T-cell (primary cell): Measurements from ENCODE around the gene CKAP5. TPM values are rescaled to one million over a fixed set of nuclear protein-coding genes. Genes with fewer than 3 reads are reported as not detected.

Experiments used
- ATAC-seq, 4 experiments: fragments of 200-7000 bp in 3 of 4; fragments of 150-1000 bp in 1 of 4; cut with Tn5 transposase; replicated peaks in 1 of 4; 1 replicate in 3 of 4; 2 replicates in 1 of 4; pipeline ENCODE4 v1.10.0; 2021; ENCODE audit warnings: moderate library complexity in 3 of 4, mild to moderate bottlenecking in 2 of 4, moderate number of reproducible peaks in 1 of 4
- CTCF ChIA-PET, 2 donors: fragments of 300-600 bp; sonication (Branson Sonifier 250); formaldehyde crosslinking; loops; one replicate each; lab custom pipeline; 2022; ENCODE audit warnings: antibody characterized with exemption in 2 of 2; lab: Charles Lee
- POLR2A ChIA-PET, 2 donors: fragments of 300-600 bp; sonication (Branson Sonifier 250); formaldehyde crosslinking; loops; one replicate each; lab custom pipeline; 2022; ENCODE audit warnings: antibody characterized with exemption in 2 of 2; lab: Charles Lee
- DNase-seq, 35 experiments: peaks; one replicate each; pipeline versions ENCODE4 v3.0.0 to v3.0.0-alpha.2; 2013 to 2023
- H3K27ac ChIP-seq: one replicate; pipeline ENCODE4 v1.5.1; 2013; ENCODE audit warnings: low read length
- H3K27me3 ChIP-seq, 2 experiments: replicated peaks in 1 of 2; 1 replicate in 1 of 2; 2 replicates in 1 of 2; pipeline versions ENCODE4 v1.6.1 to v1.7.0; 2013; ENCODE audit warnings: low read length in 1 of 2, mixed read lengths in 1 of 2; ENCODE audit not compliant: control insufficient read depth in 2 of 2, insufficient read depth in 2 of 2; ENCODE audit errors: extremely low read depth in 1 of 2
- H3K36me3 ChIP-seq, 2 donors: 1 replicate in 1 of 2; 2 replicates in 1 of 2; pipeline versions ENCODE4 v1.6.1 to v1.7.0; 2013; ENCODE audit warnings: low read length in 1 of 2; ENCODE audit not compliant: control insufficient read depth in 2 of 2, insufficient read depth in 1 of 2; ENCODE audit errors: extremely low read depth in 1 of 2
- H3K4me1 ChIP-seq, 2 experiments: 1 replicate in 1 of 2; 2 replicates in 1 of 2; pipeline versions ENCODE4 v1.6.1 to v1.7.0; 2013; ENCODE audit warnings: low read length in 2 of 2, mixed read lengths in 1 of 2; ENCODE audit not compliant: insufficient read depth in 2 of 2, control insufficient read depth in 1 of 2; ENCODE audit errors: extremely low read depth in 1 of 2
- H3K4me3 ChIP-seq, 2 donors: 1 replicate in 1 of 2; 2 replicates in 1 of 2; pipeline versions ENCODE4 v1.5.1 to v1.7.0; 2013; ENCODE audit warnings: mild to moderate bottlenecking in 2 of 2, low read length in 1 of 2, moderate library complexity in 1 of 2; ENCODE audit not compliant: control insufficient read depth in 1 of 2; ENCODE audit errors: extremely low read depth in 1 of 2
- H3K9me3 ChIP-seq: 2 replicates; pipeline ENCODE4 v1.7.0; 2013
- H3K27ac Mint-ChIP-seq, 2 donors: one replicate each; pipeline ENCODE4 v1.8.0; 2020 to 2021; ENCODE audit warnings: mild to moderate bottlenecking in 2 of 2, mixed read lengths in 2 of 2
- H3K27me3 Mint-ChIP-seq, 2 donors: one replicate each; pipeline ENCODE4 v1.8.0; 2021 to 2022; ENCODE audit warnings: mixed read lengths in 2 of 2
- H3K36me3 Mint-ChIP-seq: one replicate; pipeline ENCODE4 v1.8.0; 2021; ENCODE audit warnings: mixed read lengths
- H3K4me1 Mint-ChIP-seq, 3 donors: one replicate each; pipeline ENCODE4 v1.8.0; 2020 to 2022; ENCODE audit warnings: mixed read lengths in 3 of 3, mild to moderate bottlenecking in 1 of 3
- H3K4me3 Mint-ChIP-seq, 3 donors: one replicate each; pipeline ENCODE4 v1.8.0; 2020 to 2022; ENCODE audit warnings: mild to moderate bottlenecking in 3 of 3, mixed read lengths in 3 of 3, moderate library complexity in 3 of 3
- H3K9me3 Mint-ChIP-seq, 3 donors: one replicate each; pipeline ENCODE4 v1.8.0; 2020 to 2022; ENCODE audit warnings: mixed read lengths in 3 of 3
- WGBS: methylation state at CpG from one replicate; pipeline ENCODE4 v1.1.5; 2013; ENCODE audit warnings: missing lambda C conversion rate; ENCODE audit not compliant: insufficient coverage; 5-methylcytosine and 5-hydroxymethylcytosine counted together
- total RNA-seq, 35 experiments: library from RNA in 6 of 35; stranded (reverse) in 6 of 35; fragments of 120-200 nt in 1 of 35; gene quantifications; one replicate each; pipeline versions ENCODE4 v1.2.1 to v1.2.4 and lab custom pipeline; 2013 to 2026

The CKAP5 gene
- total RNA-seq, 5 donors from 2014 or later (not counting 1 experiment from before 2014, with no cell fraction given), result 34.8 to 44.6 (median 38.0) TPM

- no peaks in the 10 kb centered on the region for H3K9me3 ChIP-seq
- H3K27ac ChIP-seq, result no peak overlapping the region
- Mint-ChIP-seq H3K27ac (no peak overlapping the region), H3K4me3 (no peak overlapping the region), H3K27me3 (peaks cover 4% of the 10 kb centered on the region in 2 donors), H3K9me3 (no peaks in the 10 kb centered on the region), H3K36me3 (no peaks in the 10 kb centered on the region), H3K4me1 (no peaks in the 10 kb centered on the region)
- no peak for ATAC-seq
- H3K27me3 ChIP-seq, result peaks cover 0 to 23% of the 10 kb centered on the region in 2 experiments
- no peak for DNase-seq
- no peak overlapping the region for H3K4me3 ChIP-seq
- ChIA-PET CTCF (interaction anchor here in 1 of 2 donors (1.3 kb wide), 1 partner anchor 9 kb away, joined by 4 read pairs; no protein-coding TSS in a partner anchor), POLR2A (no interaction called here)
- no peaks in the 10 kb centered on the region for H3K36me3 ChIP-seq
- WGBS, result no CpG with 5 or more reads among the region's 1 CpG
- no peaks in the 10 kb centered on the region for H3K4me1 ChIP-seq
These were observed 31.5 kb upstream of the CKAP5 start for GRCh38 chr11:46877580-46877979.

- ChIA-PET POLR2A (no interaction called here), CTCF (interaction anchor here in 1 of 2 donors (0.7 kb wide), 1 partner anchor 89 kb away, joined by 3 read pairs; no protein-coding TSS in a partner anchor)
- DNase-seq (no peak), ATAC-seq (no peak)
- Mint-ChIP-seq H3K36me3 (no peaks in the 10 kb centered on the region), H3K27me3 (peaks cover 4 to 5% of the 10 kb centered on the region in 2 donors), H3K4me1 (no peaks in the 10 kb centered on the region), H3K27ac (no peak overlapping the region), H3K9me3 (no peaks in the 10 kb centered on the region), H3K4me3 (no peak overlapping the region)
- no peaks in the 10 kb centered on the region for H3K4me1 ChIP-seq
- no peaks in the 10 kb centered on the region for H3K36me3 ChIP-seq
- H3K27ac ChIP-seq, result no peak overlapping the region
- H3K27me3 ChIP-seq, result peaks cover 0 to 27% of the 10 kb centered on the region in 2 experiments
- H3K9me3 ChIP-seq, result no peaks in the 10 kb centered on the region
- WGBS, result 91% methylated on average over 10 of the region's 11 CpGs
- H3K4me3 ChIP-seq, result no peak overlapping the region
These were observed 30.4 kb upstream of the CKAP5 start for GRCh38 chr11:46876471-46876870.

GRCh38 chr11:46874586-46874985, 28.5 kb upstream of the CKAP5 start:
- Mint-ChIP-seq H3K36me3 (no peaks in the 10 kb centered on the region), H3K4me1 (no peaks in the 10 kb centered on the region), H3K9me3 (no peaks in the 10 kb centered on the region), H3K27ac (no peak overlapping the region), H3K4me3 (no peak overlapping the region), H3K27me3 (peaks cover 5 to 7% of the 10 kb centered on the region in 2 donors)
- ATAC-seq, result no peak
- POLR2A ChIA-PET, result no interaction called here
- H3K27ac ChIP-seq, result no peak overlapping the region
- 92% methylated on average over 2 of the region's 6 CpGs for WGBS
- no peak overlapping the region for H3K4me3 ChIP-seq
- peaks cover 0 to 28% of the 10 kb centered on the region in 2 experiments for H3K27me3 ChIP-seq
- DNase-seq, result no peak
- H3K9me3 ChIP-seq, result no peaks in the 10 kb centered on the region
- CTCF ChIA-PET, result no interaction called here
- H3K36me3 ChIP-seq, result no peaks in the 10 kb centered on the region
- H3K4me1 ChIP-seq, result no peaks in the 10 kb centered on the region

- H3K27ac Mint-ChIP-seq, result no peak overlapping the region
- H3K27me3 Mint-ChIP-seq, result peaks cover 8 to 9% of the 10 kb centered on the region in 2 donors
- ATAC-seq (no peak), DNase-seq (no peak)
- peaks cover 0 to 17% of the 10 kb centered on the region in 2 experiments for H3K27me3 ChIP-seq
- ChIA-PET POLR2A (no interaction called here), CTCF (no interaction called here)
- H3K4me3 Mint-ChIP-seq, result no peak overlapping the region
- H3K27ac ChIP-seq, result no peak overlapping the region
- no peaks in the 10 kb centered on the region for H3K9me3 Mint-ChIP-seq
- no peak overlapping the region for H3K4me3 ChIP-seq
- H3K9me3 ChIP-seq, result no peaks in the 10 kb centered on the region
- H3K36me3 Mint-ChIP-seq, result no peaks in the 10 kb centered on the region
- no peaks in the 10 kb centered on the region for H3K4me1 ChIP-seq
- 90% methylated on average over 6 of the region's 6 CpGs for WGBS
- no peaks in the 10 kb centered on the region for H3K36me3 ChIP-seq
- no peaks in the 10 kb centered on the region for H3K4me1 Mint-ChIP-seq
These were observed 22.8 kb upstream of the CKAP5 start for GRCh38 chr11:46868912-46869311.

- ATAC-seq, result no peak
- peaks cover 4 to 8% of the 10 kb centered on the region in 2 donors for H3K27me3 Mint-ChIP-seq
These were observed 19.3 kb upstream of the CKAP5 start for GRCh38 chr11:46865340-46865739.

GRCh38 chr11:46860218-46860617, 14.1 kb upstream of the CKAP5 start:
- H3K27me3 ChIP-seq, result no peaks in the 10 kb centered on the region

More at GRCh38 chr11:46865340-46865739, 19.3 kb upstream of the CKAP5 start:
- Mint-ChIP-seq H3K27ac (no peak overlapping the region), H3K9me3 (peaks cover 0 to 4% (median 0%) of the 10 kb centered on the region in 3 donors), H3K4me1 (no peaks in the 10 kb centered on the region), H3K4me3 (no peak overlapping the region), H3K36me3 (no peaks in the 10 kb centered on the region)
- ChIA-PET POLR2A (no interaction called here), CTCF (interaction anchor here in 1 of 2 donors (0.6 kb wide), 1 partner anchor 758 kb away, joined by 3 read pairs; no protein-coding TSS in a partner anchor)
- Histone ChIP-seq H3K27ac (no peak overlapping the region), H3K4me3 (no peak overlapping the region), H3K4me1 (no peaks in the 10 kb centered on the region), H3K36me3 (no peaks in the 10 kb centered on the region), H3K27me3 (peaks cover 0 to 9% of the 10 kb centered on the region in 2 experiments), H3K9me3 (no peaks in the 10 kb centered on the region)
- DNase-seq, result no peak
- no CpG with 5 or more reads among the region's 2 CpGs for WGBS

More at GRCh38 chr11:46860218-46860617, 14.1 kb upstream of the CKAP5 start:
- Mint-ChIP-seq H3K27ac (no peak overlapping the region), H3K9me3 (peaks cover 0 to 4% (median 0%) of the 10 kb centered on the region in 3 donors), H3K4me1 (no peaks in the 10 kb centered on the region), H3K4me3 (no peak overlapping the region), H3K27me3 (peaks cover 4 to 8% of the 10 kb centered on the region in 2 donors), H3K36me3 (no peaks in the 10 kb centered on the region)
- ATAC-seq, result no peak
- Histone ChIP-seq H3K27ac (no peak overlapping the region), H3K4me1 (no peaks in the 10 kb centered on the region), H3K9me3 (no peaks in the 10 kb centered on the region), H3K36me3 (no peaks in the 10 kb centered on the region), H3K4me3 (no peak overlapping the region)
- CTCF ChIA-PET, result no interaction called here
- WGBS, result 75% methylated on average over 2 of the region's 4 CpGs
- no peak for DNase-seq
- POLR2A ChIA-PET, result no interaction called here
